GM18951 (cell line): ENCODE results near the gene TSNAX.

Source experiments
- POLR2A ChIP-seq: IDR thresholded peaks from 4 replicates; pipeline ENCODE4 v1.6.1; 2011; ENCODE audit warnings: mild to moderate bottlenecking; ENCODE audit not compliant: insufficient read length, insufficient read depth; ENCODE audit errors: extremely low read depth
- in situ Hi-C: fragments of 300-500 bp; cut with MboI; formaldehyde crosslinking; loops from one replicate; pipeline ENCODE4 v1.12.0; 2022; ENCODE audit warnings: low sequenced_read_pairs, mixed read lengths, inconsistent platforms; ENCODE audit not compliant: unreplicated experiment

Gene TSNAX

DNA sequence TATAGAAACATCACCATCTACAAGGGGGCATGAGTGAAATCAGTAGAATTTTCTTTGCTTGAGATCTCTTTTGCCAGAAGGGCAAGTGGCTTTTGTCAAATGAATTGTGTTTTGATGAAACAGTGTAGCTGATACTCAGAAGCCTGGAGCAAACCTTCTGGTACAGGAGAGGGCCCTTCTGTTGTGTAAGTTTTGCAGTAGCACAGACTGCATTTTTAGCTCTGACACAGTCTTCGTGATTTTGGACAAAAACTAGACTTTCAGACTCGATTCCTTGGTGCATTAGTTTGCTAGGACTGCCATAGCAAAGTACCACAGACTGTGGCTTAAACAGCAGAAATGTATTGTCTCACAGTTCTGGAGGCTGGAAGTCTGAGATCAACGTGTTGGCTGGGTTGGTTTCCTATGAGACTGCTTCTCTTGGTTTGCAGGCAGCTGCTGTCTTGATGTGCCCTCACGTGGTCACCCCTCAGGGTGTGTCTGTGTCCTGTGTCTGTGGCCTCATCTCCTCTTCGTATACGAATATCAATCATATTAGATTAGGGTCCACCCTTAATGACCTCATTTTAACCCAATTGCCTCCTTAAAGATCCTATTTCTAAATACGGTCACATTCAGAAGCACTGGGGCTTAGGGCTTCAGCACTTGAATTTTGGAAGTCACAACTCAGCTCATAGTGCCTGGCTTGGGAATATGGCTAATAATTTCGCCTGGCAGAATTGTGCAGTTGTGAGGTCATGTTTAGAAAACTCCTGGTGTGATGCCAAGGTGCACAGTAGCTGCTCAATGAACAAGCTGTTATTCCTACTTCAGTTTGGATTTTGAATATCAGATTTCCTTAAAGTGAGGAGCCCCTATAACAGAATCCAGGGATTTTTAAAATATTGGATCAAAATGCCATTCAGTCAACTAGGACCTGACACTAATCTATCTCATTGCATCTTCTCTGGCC is 77.0 kb downstream of the TSNAX start:
- TF ChIP-seq POLR2A = no peak
- in situ Hi-C loops = no loop called here

DNA sequence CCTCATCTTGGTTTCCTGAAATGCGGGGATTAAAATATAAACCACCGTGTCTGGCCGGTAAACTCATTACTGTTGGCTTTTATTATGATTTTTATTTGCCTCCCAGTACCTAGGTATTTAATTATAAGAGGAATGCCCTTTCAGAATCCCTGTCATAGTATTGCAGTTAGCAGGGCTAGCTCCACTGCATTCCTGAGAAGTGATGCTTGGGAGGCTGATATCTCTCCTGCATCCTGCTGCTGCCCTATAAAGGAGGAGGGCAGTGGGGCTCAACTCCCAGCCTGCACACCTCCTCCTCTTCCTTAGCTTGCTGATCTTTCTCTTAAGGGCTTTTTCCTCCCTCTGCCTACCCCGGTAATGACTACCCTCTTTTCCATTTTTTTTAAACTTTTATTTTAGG is 78.2 kb downstream of the TSNAX start:
- TF ChIP-seq POLR2A = no peak

DNA sequence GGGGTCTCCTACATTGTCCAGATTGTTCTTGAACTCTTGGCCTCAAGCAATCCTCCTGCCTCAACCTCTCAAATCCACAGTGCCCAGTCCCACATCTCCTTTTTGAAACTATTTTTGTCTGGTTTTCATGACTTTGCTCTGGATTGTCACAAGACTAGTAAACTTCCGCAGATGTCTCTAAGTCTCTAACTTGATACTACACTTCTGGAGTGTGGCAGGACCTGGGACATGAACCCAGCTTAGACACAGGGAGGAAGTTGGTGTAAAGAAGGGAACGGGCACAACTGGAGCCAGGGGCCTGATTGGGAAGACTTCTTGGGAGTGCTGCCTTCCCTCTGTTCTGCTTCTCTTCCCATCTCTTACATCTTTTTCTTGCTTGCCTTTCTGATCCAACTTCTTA is 81.9 kb downstream of the TSNAX start:
- TF ChIP-seq POLR2A = no peak
- in situ Hi-C loops = no loop called here

More for the DNA sequence above, 78.2 kb downstream of the TSNAX start:
- in situ Hi-C loops = no loop called here

DNA sequence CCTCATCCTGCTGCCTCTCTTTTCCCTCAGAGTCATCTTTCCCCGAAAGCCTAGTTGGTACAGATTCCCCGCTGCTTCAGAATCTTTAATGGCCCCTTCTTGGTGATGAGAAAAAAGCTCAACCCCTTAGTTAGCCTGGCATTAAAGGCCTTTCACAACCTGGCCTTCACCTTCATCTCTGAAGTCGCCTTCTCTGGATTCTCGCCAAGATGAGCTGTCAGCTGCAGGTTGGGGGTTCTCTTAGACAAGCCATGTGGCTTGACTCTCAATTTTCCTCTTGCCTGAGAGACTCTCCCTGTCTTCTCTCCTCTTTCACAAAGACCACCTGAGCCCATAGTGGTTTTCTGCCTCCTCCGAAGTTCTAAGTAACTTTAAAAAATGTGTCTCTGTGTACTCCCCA is 82.6 kb downstream of the TSNAX start:
- TF ChIP-seq POLR2A = no peak
- in situ Hi-C loops = no loop called here

DNA sequence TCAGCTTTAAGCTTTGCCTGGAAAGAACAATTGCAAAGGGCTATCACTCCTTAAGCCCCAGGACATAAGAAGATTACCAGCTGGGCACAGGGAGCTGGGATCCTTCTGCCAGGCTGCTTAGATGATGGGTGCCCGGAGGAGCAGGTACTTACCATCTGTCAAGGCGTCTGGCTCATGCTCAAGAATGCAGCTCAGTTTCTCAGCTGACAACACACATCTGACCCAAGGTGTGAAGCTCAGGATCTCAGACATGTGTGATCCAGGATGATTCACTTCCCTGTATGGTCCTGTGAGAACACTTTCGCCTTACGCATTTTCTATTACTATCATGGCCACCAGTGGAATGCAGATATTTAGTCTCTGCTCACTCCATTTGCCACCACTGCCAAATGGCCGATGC is 83.4 kb downstream of the TSNAX start:
- in situ Hi-C loops = no loop called here
- TF ChIP-seq POLR2A = no peak

DNA sequence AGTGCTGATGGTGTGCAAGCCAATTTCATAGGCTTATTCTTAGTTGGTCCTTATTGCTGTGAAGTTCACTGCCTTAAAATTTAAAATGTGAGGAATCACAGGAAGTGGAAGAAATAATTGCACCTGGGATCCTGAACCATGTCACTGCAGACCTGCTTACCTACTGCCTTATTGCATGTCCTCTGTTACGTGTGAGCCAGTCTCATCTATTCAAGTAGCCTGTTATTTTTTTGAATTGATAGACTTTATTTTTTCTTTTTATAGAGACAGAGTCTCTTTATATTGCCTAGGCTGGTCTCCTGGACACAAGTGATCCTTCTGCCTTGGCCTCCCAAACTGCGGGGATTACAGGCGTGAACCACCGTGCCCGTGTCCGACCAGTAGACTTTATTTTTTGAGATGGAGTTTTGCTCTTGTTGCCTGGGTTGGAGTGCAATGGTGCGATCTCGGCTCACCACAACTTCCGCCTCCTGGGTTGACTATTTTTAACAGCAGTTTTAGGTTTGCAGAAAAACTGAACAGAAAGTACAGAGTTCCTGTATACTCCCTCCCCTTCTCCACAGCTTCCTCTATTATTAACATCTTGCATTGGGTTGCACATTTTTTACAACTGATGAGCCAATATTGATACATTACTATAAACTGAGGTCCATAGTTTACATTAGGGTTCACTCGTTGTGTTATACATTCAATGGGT is 84.1 kb downstream of the TSNAX start:
- no peak for TF ChIP-seq POLR2A
- in situ Hi-C loops = no loop called here

DNA sequence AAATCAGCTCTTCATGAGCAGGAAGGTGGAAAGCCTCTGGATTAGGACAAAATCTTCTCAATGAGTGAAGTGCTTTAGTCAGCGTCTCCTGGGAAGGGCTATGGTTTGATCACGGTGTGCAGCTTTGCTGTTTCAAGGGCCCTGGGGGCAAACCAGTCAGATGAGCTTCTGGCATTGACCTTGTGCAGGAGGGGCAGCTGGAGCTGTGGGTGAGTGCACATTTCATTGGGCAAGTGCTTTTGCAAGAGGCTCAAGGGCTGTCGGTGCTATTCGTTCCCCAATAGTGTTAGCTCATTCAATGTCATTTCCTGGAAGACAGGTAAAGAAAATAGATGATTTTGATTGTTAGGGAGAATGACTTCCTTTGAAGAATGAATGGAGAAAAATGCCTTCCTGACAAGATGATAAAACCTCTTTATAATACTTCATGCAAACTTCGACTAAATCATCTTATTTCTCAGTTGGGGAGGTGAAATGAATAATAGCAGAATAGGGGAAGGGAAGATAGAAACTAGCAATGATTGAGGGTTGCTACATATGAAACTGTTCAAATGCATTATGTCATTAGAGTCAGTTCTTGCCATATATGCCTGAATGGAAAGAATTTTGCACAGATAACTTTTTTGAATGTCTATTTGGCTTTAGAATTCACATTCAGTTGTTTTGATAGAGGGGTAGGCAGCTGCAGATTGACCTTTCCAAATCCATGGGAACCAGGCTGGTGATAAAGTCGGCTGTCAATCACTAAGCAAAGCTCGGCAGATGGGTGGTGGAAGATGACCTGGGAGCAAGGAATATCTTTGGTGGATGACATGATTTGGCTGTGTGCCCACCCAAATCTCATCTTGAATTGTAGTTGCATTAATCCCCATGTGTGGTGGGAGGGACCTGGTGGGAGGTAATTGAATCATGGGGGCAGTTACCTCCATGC is 85.2 kb downstream of the TSNAX start:
- no peak for TF ChIP-seq POLR2A

More for the DNA sequence above, 85.2 kb downstream of the TSNAX start:
- in situ Hi-C loops = no loop called here
